GM13977 (cell line): ENCODE data around the gene ARHGAP28.

Experiments used
- DNase-seq: peaks from one replicate; pipeline ENCODE4 v3.0.0; 2012; ENCODE audit warnings: low spot score
- CTCF ChIP-seq: IDR thresholded peaks from 2 replicates; pipeline ENCODE4 v1.5.1; 2012; ENCODE audit warnings: mild to moderate bottlenecking, control low read depth; ENCODE audit not compliant: insufficient read depth; ENCODE audit errors: extremely low read depth, missing control alignments
- in situ Hi-C: fragments of 300-500 bp; cut with MboI; formaldehyde crosslinking; loops from one replicate; pipeline ENCODE4 v1.12.0; 2022; ENCODE audit warnings: low sequenced_read_pairs, low pct_unique_long_range_greater_than_20kb, mixed read lengths, inconsistent platforms; ENCODE audit not compliant: unreplicated experiment

Gene ARHGAP28

GRCh38 chr18:6874315-6874714 is 144.8 kb downstream of the ARHGAP28 start:
- TF ChIP-seq CTCF, result no peak
- in situ Hi-C loops, result no loop called here
- no peak for DNase-seq

GRCh38 chr18:6875749-6876148 is 146.2 kb downstream of the ARHGAP28 start:
- TF ChIP-seq CTCF, result no peak
- in situ Hi-C loops, result no loop called here
- DNase-seq, result no peak

- DNase-seq, result no peak
- in situ Hi-C loops, result no loop called here
- no peak for TF ChIP-seq CTCF
Measured at GRCh38 chr18:6876641-6877041, 147.1 kb downstream of the ARHGAP28 start.

- in situ Hi-C loops, result no loop called here
Measured at GRCh38 chr18:6877288-6877687, 147.8 kb downstream of the ARHGAP28 start.

GRCh38 chr18:6878556-6879297 is 149.2 kb downstream of the ARHGAP28 start:
- no peak for DNase-seq
- in situ Hi-C loops, result no loop called here
- no peak for TF ChIP-seq CTCF

More at GRCh38 chr18:6877288-6877687, 147.8 kb downstream of the ARHGAP28 start:
- DNase-seq, result no peak
- TF ChIP-seq CTCF, result no peak

GRCh38 chr18:6879508-6880195 is 150.1 kb downstream of the ARHGAP28 start:
- no peak for TF ChIP-seq CTCF
- in situ Hi-C loops, result no loop called here
- DNase-seq, result no peak
